GM06990 (cell line): ENCODE data around the gene EPHA7.

ENCODE experiments used
- DNase-seq: peaks from one replicate; pipeline ENCODE4 v3.0.0-alpha.2; 2011; ENCODE audit not compliant: insufficient read length; ENCODE audit errors: extremely low read depth
- H3K27me3 ChIP-seq: replicated peaks from 2 replicates; pipeline ENCODE4 v1.6.0; 2011; ENCODE audit warnings: low read length; ENCODE audit not compliant: control insufficient read depth, insufficient read depth
- H3K36me3 ChIP-seq: 2 replicates; pipeline ENCODE4 v1.5.1; 2011; ENCODE audit warnings: low read length; ENCODE audit not compliant: control insufficient read depth, insufficient read depth
- H3K4me3 ChIP-seq: replicated peaks from 2 replicates; pipeline ENCODE4 v1.5.1; 2011; ENCODE audit warnings: low read depth, mild to moderate bottlenecking, control low read depth, low read length
- TF ChIP-seq, protein P1 (sequence below): IDR thresholded peaks from 2 replicates; pipeline ENCODE4 v1.5.1; 2011; ENCODE audit warnings: low read length, control low read depth, mild to moderate bottlenecking, inconsistent platforms; ENCODE audit not compliant: insufficient read depth, poor library complexity, severe bottlenecking

EPHA7 gene

GRCh38 chr6:93407186-93407585 is 12.2 kb downstream of the EPHA7 start:
- DNase-seq, result no peak
- TF ChIP-seq, protein P1, sequence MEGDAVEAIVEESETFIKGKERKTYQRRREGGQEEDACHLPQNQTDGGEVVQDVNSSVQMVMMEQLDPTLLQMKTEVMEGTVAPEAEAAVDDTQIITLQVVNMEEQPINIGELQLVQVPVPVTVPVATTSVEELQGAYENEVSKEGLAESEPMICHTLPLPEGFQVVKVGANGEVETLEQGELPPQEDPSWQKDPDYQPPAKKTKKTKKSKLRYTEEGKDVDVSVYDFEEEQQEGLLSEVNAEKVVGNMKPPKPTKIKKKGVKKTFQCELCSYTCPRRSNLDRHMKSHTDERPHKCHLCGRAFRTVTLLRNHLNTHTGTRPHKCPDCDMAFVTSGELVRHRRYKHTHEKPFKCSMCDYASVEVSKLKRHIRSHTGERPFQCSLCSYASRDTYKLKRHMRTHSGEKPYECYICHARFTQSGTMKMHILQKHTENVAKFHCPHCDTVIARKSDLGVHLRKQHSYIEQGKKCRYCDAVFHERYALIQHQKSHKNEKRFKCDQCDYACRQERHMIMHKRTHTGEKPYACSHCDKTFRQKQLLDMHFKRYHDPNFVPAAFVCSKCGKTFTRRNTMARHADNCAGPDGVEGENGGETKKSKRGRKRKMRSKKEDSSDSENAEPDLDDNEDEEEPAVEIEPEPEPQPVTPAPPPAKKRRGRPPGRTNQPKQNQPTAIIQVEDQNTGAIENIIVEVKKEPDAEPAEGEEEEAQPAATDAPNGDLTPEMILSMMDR, result no peak
- Histone ChIP-seq H3K36me3 (no peaks in the 10 kb centered on the region), H3K4me3 (no peak overlapping the region), H3K27me3 (no peaks in the 10 kb centered on the region)

GRCh38 chr6:93403390-93403789 is 16.0 kb downstream of the EPHA7 start:
- TF ChIP-seq, protein P1, result no peak

GRCh38 chr6:93398723-93399122 is 20.6 kb downstream of the EPHA7 start:
- DNase-seq, result no peak
- Histone ChIP-seq H3K27me3 (no peaks in the 10 kb centered on the region), H3K36me3 (no peaks in the 10 kb centered on the region), H3K4me3 (no peak overlapping the region)
- TF ChIP-seq, protein P1, result no peak

More at GRCh38 chr6:93403390-93403789, 16.0 kb downstream of the EPHA7 start:
- DNase-seq, result no peak
- Histone ChIP-seq H3K27me3 (no peaks in the 10 kb centered on the region), H3K4me3 (no peak overlapping the region), H3K36me3 (no peaks in the 10 kb centered on the region)

DNA sequence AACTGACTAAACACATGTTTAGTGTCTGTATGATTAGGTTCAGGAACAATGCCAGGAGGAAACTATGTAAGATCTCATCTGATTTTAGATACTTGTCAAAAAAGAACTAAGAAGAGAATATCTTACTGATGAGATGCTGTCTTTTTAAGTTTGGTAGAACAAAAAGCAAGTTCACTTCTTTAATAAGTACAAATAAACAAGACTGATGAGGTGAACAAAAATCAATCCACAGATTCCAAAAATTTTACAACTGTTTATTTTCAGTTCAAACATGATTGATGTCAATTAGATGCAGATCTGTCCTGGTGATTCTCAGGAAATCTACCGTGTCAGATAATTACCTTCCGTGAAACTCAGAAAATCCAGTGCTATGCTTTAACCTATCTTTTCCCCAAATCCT is 24.9 kb downstream of the EPHA7 start:
- Histone ChIP-seq H3K36me3 (no peaks in the 10 kb centered on the region), H3K4me3 (no peak overlapping the region), H3K27me3 (no peaks in the 10 kb centered on the region)
- TF ChIP-seq, protein P1, result no peak
- DNase-seq, result no peak

DNA sequence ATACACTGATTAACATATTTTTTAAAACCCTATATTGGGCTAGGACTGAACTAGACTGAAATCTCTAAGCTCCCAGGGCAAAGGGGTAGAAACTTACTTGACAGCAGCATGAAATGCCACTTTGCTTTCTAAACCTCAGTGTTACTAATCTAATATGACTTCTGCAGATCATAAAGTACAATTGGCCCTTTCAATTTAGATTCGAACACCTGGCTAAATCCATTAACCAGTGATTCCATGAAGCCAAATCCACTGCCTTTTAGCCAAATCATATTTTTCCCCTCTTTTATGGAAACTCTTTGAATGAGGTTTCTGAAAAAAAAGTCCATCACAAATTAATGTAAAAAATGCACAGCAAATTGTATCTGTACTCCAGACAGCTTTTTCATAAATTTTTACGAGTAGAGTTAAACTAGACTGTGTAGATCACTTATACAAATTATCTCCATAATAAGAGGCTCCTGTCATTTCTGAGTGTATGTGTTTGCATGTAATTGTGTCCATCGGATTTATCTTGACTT is 25.7 kb downstream of the EPHA7 start:
- DNase-seq, result no peak
- Histone ChIP-seq H3K4me3 (no peak overlapping the region), H3K27me3 (no peaks in the 10 kb centered on the region), H3K36me3 (no peaks in the 10 kb centered on the region)
- TF ChIP-seq, protein P1, result no peak

DNA sequence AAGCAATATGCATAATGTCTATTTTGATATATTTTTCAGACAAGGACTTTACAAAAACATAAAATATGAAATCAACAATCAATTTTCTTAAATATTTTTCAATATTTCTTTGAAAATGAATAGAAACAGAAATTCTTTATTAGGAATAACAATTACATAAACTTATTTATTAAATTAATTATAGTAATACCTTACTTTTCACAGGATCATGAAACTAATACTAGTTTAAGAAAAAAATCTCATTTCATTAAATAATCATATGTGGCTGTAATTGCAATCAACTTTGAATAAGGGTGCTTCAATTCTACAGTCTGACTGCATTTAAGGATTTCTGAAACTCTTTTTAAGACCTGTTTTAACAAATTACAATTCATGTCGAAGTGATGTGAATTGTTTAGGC is 26.6 kb downstream of the EPHA7 start:
- H3K27me3 ChIP-seq, result no peaks in the 10 kb centered on the region
- DNase-seq, result no peak
- TF ChIP-seq, protein P1, result no peak
- H3K4me3 ChIP-seq, result no peak overlapping the region
- H3K36me3 ChIP-seq, result no peaks in the 10 kb centered on the region
